Measurements from ENCODE around the gene TSTD2. TPM values are rescaled to one million over a fixed set of nuclear protein-coding genes. Genes with fewer than 3 reads are reported as not detected.

The TSTD2 gene
- total RNA-seq, 4 donors from 2014 or later: 9.6 to 17.2 (median 12.7) TPM

DNA sequence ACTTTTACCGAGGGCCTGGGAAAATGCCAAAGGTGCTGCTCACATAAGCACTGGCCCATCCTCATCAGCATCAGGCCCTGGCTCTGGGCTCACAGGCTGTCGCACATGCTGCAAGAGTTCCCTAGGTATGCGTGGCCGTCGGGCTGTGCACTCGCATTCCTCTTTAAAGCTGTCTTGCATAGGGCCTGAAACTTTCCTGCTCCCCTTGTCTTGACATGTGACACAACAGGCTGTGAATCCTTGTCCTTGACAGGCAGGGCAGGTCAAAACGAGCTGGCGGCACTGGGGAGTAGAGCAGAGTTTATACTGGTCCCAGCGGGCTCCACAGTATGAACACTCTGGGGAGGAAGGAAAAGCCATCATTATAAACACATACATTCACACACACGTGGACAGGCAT lies 30.7 kb downstream of the TSTD2 start:
- H3K27ac ChIP-seq: no peak overlapping the region
- H3K4me3 ChIP-seq: no peak overlapping the region
- peaks cover 7% of the 10 kb centered on the region for H3K4me1 ChIP-seq
- DNase-seq (ENCODE audit: low spot score in 2 of 2): no peak
- H3K36me3 ChIP-seq: peaks cover 70% of the 10 kb centered on the region
- no peaks in the 10 kb centered on the region for H3K9me3 ChIP-seq
- TF ChIP-seq POLR2A (IDR thresholded peaks at IDR 0.05) (no peak), EP300 (IDR thresholded peaks at IDR 0.05) (no peak), POLR2AphosphoS5 (IDR thresholded peaks at IDR 0.05) (no peak)
- TF ChIP-seq, protein P1, sequence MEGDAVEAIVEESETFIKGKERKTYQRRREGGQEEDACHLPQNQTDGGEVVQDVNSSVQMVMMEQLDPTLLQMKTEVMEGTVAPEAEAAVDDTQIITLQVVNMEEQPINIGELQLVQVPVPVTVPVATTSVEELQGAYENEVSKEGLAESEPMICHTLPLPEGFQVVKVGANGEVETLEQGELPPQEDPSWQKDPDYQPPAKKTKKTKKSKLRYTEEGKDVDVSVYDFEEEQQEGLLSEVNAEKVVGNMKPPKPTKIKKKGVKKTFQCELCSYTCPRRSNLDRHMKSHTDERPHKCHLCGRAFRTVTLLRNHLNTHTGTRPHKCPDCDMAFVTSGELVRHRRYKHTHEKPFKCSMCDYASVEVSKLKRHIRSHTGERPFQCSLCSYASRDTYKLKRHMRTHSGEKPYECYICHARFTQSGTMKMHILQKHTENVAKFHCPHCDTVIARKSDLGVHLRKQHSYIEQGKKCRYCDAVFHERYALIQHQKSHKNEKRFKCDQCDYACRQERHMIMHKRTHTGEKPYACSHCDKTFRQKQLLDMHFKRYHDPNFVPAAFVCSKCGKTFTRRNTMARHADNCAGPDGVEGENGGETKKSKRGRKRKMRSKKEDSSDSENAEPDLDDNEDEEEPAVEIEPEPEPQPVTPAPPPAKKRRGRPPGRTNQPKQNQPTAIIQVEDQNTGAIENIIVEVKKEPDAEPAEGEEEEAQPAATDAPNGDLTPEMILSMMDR (IDR thresholded peaks at IDR 0.05): no peak
- 78% methylated on average over 9 of the region's 10 CpGs for WGBS
- H3K27me3 ChIP-seq: no peaks in the 10 kb centered on the region

DNA sequence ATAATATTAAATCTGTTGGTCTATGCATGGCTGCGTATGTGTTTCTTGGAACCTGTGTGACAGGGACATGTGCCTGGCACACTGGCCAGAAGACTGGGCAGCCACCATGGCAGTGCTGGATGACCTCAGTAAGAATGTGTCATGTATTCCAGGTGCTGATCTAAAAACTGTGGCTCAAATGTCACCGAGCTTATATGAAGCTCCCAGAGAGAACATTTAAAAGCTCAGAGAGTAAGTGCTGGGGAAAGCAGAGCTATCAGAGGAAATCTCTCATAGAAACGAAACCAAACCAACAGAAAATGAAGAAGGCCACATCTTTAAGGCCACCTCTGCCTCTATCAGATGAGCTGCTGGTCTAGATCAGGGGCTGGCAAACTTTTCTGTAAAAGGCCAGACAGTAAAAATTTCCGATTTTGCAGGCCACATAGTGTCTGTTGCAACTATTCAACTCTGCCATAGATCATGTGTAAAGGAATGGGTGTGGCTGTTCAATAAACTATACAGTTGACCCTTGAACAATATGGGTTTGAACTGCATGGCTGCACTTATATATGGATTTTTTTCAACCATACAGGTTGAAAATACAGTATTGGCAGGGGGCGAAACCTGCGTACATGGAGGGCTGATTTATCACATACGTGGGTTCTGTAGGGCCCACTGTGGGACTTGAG lies 31.8 kb downstream of the TSTD2 start:
- 91% methylated on average over 7 of the region's 7 CpGs for WGBS
- no peak for DNase-seq (ENCODE audit: low spot score in 2 of 2)

DNA sequence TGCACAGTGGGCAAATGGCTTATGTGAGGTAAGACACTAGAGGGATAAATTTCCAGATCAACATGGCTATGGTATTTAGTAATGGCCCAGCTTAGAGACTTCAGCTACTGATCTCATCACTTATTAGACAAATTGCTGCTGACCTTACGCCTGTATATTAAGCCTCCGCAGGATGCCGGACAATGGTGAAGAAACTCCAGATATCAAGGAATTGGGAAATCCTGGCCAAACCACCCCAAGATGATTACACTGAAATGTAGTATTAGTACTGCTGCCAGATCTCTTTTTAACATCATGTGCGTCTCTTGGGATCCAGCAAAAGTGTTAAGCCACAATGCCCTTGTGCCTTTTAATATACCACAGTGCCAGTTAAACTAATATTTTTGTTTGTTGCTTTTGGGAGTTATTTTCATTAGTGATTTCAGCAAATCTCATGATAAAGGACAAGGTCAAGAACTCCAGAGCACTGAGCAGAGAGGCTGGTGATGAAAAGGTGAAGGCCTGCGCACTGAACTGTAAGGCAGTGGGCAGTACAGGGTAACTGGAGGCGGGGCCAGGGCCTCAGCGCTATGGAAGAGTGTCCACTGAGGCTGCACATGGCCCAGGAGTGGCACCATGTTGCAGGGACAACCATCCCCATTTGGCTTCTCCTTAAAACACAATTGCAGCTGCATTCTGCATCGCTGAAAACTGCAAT lies 32.5 kb downstream of the TSTD2 start:
- H3K4me1 ChIP-seq: peaks cover 12% of the 10 kb centered on the region
- no peak overlapping the region for H3K27ac ChIP-seq
- peaks cover 60% of the 10 kb centered on the region for H3K36me3 ChIP-seq
- DNase-seq (ENCODE audit: low spot score in 2 of 2): no peak
- no peak overlapping the region for H3K4me3 ChIP-seq
- WGBS: 97% methylated on average over 8 of the region's 8 CpGs
- TF ChIP-seq EP300 (IDR thresholded peaks at IDR 0.05) (no peak), POLR2A (IDR thresholded peaks at IDR 0.05) (no peak), POLR2AphosphoS5 (IDR thresholded peaks at IDR 0.05) (no peak)
- TF ChIP-seq, protein P1 (IDR thresholded peaks at IDR 0.05): no peak
- H3K9me3 ChIP-seq: no peaks in the 10 kb centered on the region
- no peaks in the 10 kb centered on the region for H3K27me3 ChIP-seq

More for the DNA sequence above, 31.8 kb downstream of the TSTD2 start:
- Histone ChIP-seq H3K27me3 (no peaks in the 10 kb centered on the region), H3K4me3 (no peak overlapping the region), H3K36me3 (peaks cover 66% of the 10 kb centered on the region), H3K27ac (no peak overlapping the region), H3K9me3 (no peaks in the 10 kb centered on the region), H3K4me1 (peaks cover 12% of the 10 kb centered on the region)
- TF ChIP-seq, protein P1 (IDR thresholded peaks at IDR 0.05): no peak
- TF ChIP-seq EP300 (IDR thresholded peaks at IDR 0.05) (no peak), POLR2AphosphoS5 (IDR thresholded peaks at IDR 0.05) (no peak), POLR2A (IDR thresholded peaks at IDR 0.05) (no peak)

DNA sequence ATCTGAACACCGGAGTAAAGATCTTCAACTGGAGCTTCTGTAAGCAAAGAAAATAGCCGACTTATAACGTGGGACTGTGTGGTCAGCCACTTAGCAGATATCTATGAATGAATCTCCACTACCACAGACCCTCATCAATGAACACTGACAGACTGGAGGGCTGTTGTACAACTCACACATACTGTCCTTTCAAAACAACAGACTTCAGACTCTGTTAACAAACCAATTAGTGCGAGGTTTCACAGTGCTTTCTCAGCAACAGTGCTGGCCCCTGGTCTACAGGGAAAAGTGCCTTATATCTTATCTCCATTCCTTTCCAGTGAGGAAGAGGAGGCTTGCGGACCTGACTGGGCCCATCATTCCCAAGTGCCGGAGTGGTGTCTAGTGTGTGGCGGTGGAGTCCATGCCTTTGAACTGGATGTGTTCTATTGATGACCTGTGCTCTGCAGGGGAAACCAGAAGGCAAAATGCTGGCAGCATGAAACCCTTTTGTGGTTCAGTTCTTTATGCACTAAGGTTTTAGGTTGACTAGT lies 33.8 kb downstream of the TSTD2 start:
- Histone ChIP-seq H3K4me1 (peaks cover 12% of the 10 kb centered on the region), H3K36me3 (peaks cover 47% of the 10 kb centered on the region), H3K27me3 (no peaks in the 10 kb centered on the region), H3K27ac (no peak overlapping the region), H3K9me3 (no peaks in the 10 kb centered on the region), H3K4me3 (no peak overlapping the region)
- TF ChIP-seq POLR2A (IDR thresholded peaks at IDR 0.05) (no peak), EP300 (IDR thresholded peaks at IDR 0.05) (no peak), POLR2AphosphoS5 (IDR thresholded peaks at IDR 0.05) (no peak)
- TF ChIP-seq, protein P1 (IDR thresholded peaks at IDR 0.05): no peak
- WGBS: 83% methylated on average over 7 of the region's 7 CpGs
- no peak for DNase-seq (ENCODE audit: low spot score in 2 of 2)
